Renal cortex interstitium (tissue), 11 donors: ENCODE data around the gene PDE8B. TPM values are rescaled to one million over a fixed set of nuclear protein-coding genes. Genes with fewer than 3 reads are reported as not detected.
"Not testable (repeated sequence)": the region's sequence is repeated elsewhere in the genome, so short reads cannot be mapped to it uniquely, and the experiment has no call there.

Source experiments
- DNase-seq, 11 donors: peaks; one replicate each; pipeline ENCODE4 v3.0.0-alpha.2; 2013; ENCODE audit warnings: low read depth in 9 of 11, low spot score in 4 of 11; ENCODE audit errors: extremely low read depth in 1 of 11
- polyA plus RNA-seq, 3 donors: library from polyadenylated mRNA; unstranded; fragments of 120-200 nt; gene quantifications; one replicate each; pipeline ENCODE4 v1.2.1, GENCODE V29; 2013; ENCODE audit not compliant: insufficient read length in 3 of 3

Gene PDE8B
- polyA plus RNA-seq, 3 donors: 4.7 to 7.8 (median 4.7) TPM

DNA sequence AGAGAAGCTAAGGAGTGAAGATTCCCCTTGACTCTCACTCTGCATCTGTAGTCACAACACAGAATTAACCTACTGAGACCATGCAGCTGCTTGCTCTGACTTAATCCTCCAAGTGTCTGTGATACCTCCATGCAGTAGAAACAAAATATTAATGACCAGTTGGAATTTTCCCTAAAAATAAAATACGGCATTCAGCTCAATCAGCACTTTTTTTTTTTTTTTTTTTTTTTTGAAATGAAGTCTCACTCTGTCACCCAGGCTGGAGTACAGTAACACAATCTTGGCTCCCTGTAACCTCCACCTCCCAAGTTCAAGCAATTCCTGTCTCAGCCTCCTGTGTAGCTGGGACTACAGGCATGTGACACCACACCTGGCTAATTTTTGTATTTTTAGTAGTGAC lies 233.2 kb downstream of the PDE8B start:
- no peak for DNase-seq

DNA sequence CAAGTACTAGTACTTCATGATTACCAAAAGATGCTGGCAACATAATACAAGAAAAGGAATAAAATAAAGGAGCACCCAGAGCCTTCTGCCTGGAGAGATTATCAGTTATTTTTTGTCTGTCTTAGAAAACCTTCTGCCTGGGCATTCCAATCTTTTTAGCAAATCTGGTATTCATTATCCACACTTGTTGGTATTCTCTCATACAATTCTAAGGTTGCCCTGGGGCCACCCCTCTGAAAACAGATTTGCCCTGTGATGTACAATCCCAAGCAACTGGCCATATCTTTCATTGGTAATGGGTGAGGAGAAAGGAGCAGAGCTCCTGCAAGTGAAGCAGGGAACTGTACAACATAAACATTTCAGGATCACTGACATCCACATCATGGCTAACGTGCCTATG lies 233.9 kb downstream of the PDE8B start:
- no peak for DNase-seq

DNA sequence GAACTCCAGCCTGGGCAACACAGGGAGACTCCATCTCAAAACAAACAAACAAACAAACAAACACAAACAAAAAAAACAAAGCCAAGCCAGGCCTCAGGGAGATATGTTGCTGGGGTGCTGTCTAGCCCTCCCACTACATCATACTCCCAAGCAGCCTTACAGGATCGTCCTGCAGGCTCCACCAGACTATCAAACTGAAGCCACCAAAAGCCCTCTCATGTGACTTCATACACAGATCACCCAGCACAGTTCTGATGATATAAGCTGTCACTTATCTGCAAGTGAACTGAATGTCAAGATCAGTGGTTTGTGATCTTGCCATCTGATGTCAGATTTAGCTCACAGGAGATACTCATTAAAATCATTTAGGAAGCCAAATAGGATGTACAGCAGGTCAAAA lies 238.4 kb downstream of the PDE8B start:
- no peak for DNase-seq

DNA sequence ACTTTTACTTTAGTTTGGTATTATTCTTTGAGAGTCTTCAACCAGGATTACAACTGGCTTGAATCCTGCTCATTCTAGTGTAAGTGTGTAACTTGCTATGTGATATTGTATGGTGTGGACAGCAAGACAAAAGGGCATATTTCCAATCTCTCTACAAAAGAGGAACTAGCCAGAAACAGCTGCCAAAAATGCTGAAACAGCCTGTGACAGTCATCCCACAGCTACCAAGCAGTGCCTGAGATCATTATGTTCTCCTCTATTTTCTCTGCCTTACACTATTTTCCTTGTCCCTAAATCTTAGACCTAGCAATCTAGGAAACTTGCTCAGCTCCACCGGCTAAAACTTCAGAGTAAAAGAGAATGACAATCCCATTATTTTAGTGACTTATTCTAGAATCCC lies 238.8 kb downstream of the PDE8B start:
- no peak for DNase-seq

- no peak for DNase-seq
Measured at GRCh38 chr5:77449981-77450380, 239.5 kb downstream of the PDE8B start.

- no peak for DNase-seq
Measured at GRCh38 chr5:77452351-77452750, 241.9 kb downstream of the PDE8B start.

DNA sequence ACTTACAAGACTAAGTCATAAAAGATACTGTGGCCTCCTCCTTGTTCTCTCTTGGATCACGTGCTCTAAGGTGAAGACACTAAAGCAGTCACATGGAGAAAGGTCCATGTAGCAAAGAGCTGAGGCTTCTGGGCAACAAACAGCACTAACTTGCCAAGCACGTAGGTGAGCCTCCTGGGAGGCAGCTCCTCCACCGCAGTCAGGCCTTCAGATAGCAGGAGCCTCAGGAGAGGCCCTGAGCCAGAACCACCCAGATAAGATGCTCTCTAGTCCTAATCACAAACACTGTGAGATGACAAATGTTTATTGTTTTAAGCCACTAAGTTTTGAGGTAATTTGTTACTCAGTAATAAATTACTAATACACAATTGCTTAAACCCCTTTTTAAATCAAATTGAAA lies 243.6 kb downstream of the PDE8B start:
- DNase-seq: no peak

- no peak for DNase-seq
Measured at GRCh38 chr5:77461287-77461686, 250.8 kb downstream of the PDE8B start.

DNA sequence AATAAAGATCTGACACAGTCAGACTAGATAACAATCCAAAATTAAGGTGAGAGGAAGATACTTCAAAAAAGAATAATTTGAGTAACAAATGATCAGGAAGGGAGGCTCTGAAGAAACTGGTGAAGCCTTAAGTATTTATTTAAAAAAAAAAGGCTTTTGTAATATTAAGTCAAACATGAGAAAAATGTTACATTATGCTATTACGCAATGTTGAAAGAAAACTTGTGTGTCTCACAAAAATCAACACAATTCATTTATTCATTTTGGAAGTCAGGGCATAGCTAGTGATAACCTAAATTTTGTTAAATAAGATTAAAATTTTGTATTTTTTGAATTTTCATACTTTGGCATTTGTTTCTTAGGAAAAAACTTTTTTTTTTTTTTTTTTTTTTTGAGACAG lies 253.4 kb downstream of the PDE8B start:
- no peak for DNase-seq

DNA sequence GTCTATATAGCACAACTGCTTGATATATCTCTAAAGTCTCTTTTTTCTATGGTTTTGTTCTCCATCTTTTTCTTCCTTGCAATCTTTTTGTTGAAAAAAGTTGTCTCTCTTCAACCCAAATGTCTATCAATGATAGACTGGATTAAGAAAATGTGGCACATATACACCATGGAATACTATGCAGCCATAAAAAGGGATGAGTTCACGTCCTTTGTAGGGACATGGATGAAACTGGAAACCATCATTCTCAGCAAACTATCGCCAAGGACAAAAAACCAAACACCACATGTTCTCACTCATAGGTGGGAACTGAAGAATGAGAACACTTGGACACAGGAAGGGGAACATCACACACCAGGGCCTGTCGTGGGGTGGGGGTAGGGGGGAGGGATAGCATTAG lies 258.4 kb downstream of the PDE8B start:
- not testable (repeated sequence) for DNase-seq

GRCh38 chr5:77475041-77475440 lies 264.6 kb downstream of the PDE8B start:
- not testable (repeated sequence) for DNase-seq

Other genes with a start within 250 kb of the PDE8B start
- 10 to 100 TPM; 29.1 to 34.4 (median 29.4) TPM for gene AGGF1, start 180.3 kb upstream of the PDE8B start, polyA plus RNA-seq
- gene ZBED3, start 123.4 kb upstream of the PDE8B start, polyA plus RNA-seq: 10 to 100 TPM; 31.6 to 36.5 (median 35.2) TPM